Vein endothelial cell (primary cell): ENCODE results near the gene LMX1A. TPM values are rescaled to one million over a fixed set of nuclear protein-coding genes. Genes with fewer than 3 reads are reported as not detected.

Experiments
- total RNA-seq: library from RNA; depleted of rRNA; stranded (reverse); fragments of >200 nt; gene quantifications from 2 replicates; pipeline ENCODE4 v1.2.3, GENCODE V29; 2012

LMX1A gene
- not detected in 2 replicates for total RNA-seq

GRCh38 chr1:165355977-165356811 is at the start of gene LMX1A:
LMX1A (minus strand) TSS chr1:165356715; CDS start chr1:165355559, 1,156 bp downstream.

Other genes starting within 250 kb of the LMX1A start
- gene RXRG, start 88.4 kb upstream of the LMX1A start, total RNA-seq = not detected in 2 replicates
- gene LRRC52, start 187.3 kb upstream of the LMX1A start, total RNA-seq = not detected in 2 replicates